PC-9 (cell line): ENCODE results near the gene ZC3H15. TPM values are rescaled to one million over a fixed set of nuclear protein-coding genes. Genes with fewer than 3 reads are reported as not detected.
"Not testable (repeated sequence)": the region's sequence is repeated elsewhere in the genome, so short reads cannot be mapped to it uniquely, and the experiment has no call there.

Experiments used
- Bru-seq: library from RNA; stranded (reverse); fragments of 400-500 nt; gene quantifications from one replicate; lab custom pipeline; 2021; lab: Mats Ljungman, UMichigan
- BruChase-seq, 2 experiments: library from RNA; stranded (reverse); fragments of 400-500 nt; gene quantifications; one replicate each; lab custom pipeline; 2021; lab: Mats Ljungman, UMichigan
- BruUV-seq: library from RNA; stranded (reverse); fragments of 400-500 nt; replicated peaks from 2 replicates; lab custom pipeline; 2021; lab: Mats Ljungman, UMichigan
- CTCF ChIA-PET: fragments of 300-600 bp; sonication (Branson Sonifier 250); formaldehyde crosslinking; loops from one replicate; lab custom pipeline; 2022; ENCODE audit warnings: antibody characterized with exemption; lab: Charles Lee
- POLR2A ChIA-PET: fragments of 300-600 bp; sonication (Branson Sonifier 250); formaldehyde crosslinking; loops from one replicate; lab custom pipeline; 2022; ENCODE audit warnings: antibody characterized with exemption; ENCODE audit not compliant: unreplicated experiment; lab: Charles Lee
- DNase-seq, 2 experiments: peaks; one replicate each; pipeline versions ENCODE4 v3.0.0 to v3.0.0-alpha.2; 2015 to 2022; ENCODE audit warnings: mixed read lengths in 1 of 2
- H2AFZ ChIP-seq: fragments of 200-600 bp; sonication (generic); 2 replicates; pipeline ENCODE4 v1.8.1; 2017; ENCODE audit warnings: antibody characterized with exemption
- H3F3A ChIP-seq: fragments of 200-600 bp; sonication (generic); 2 replicates; pipeline ENCODE4 v1.8.1; 2017; ENCODE audit warnings: antibody characterized with exemption, mild to moderate bottlenecking, low read depth; ENCODE audit not compliant: insufficient read depth
- H3K27ac ChIP-seq: fragments of 200-600 bp; sonication (generic); 2 replicates; pipeline ENCODE4 v1.6.1; 2016; ENCODE audit warnings: mixed run types
- H3K27me3 ChIP-seq: fragments of 200-600 bp; sonication (generic); 2 replicates; pipeline ENCODE4 v1.6.1; 2016; ENCODE audit warnings: low read depth, mixed run types; ENCODE audit not compliant: insufficient read depth
- H3K36me3 ChIP-seq: fragments of 200-600 bp; sonication (generic); 2 replicates; pipeline ENCODE4 v1.6.1; 2016; ENCODE audit warnings: low read depth, mixed run types
- H3K4me1 ChIP-seq: fragments of 200-600 bp; sonication (generic); replicated peaks from 2 replicates; pipeline ENCODE4 v1.6.1; 2016; ENCODE audit warnings: mixed run types; ENCODE audit not compliant: insufficient read depth
- H3K4me2 ChIP-seq: fragments of 200-600 bp; sonication (generic); 2 replicates; pipeline ENCODE4 v1.6.1; 2017; ENCODE audit warnings: mixed run types
- H3K4me3 ChIP-seq: fragments of 200-600 bp; sonication (generic); 2 replicates; pipeline ENCODE4 v1.6.1; 2016; ENCODE audit warnings: mixed run types
- H3K79me2 ChIP-seq: fragments of 200-600 bp; sonication (generic); 2 replicates; pipeline ENCODE4 v1.6.1; 2017; ENCODE audit warnings: low read depth, mixed run types
- H3K9me2 ChIP-seq: fragments of 200-600 bp; sonication (generic); 2 replicates; pipeline ENCODE4 v1.8.1; 2017; ENCODE audit warnings: mild to moderate bottlenecking; ENCODE audit not compliant: insufficient read depth
- H3K9me3 ChIP-seq: fragments of 200-600 bp; sonication (generic); 2 replicates; pipeline ENCODE4 v1.8.1; 2016; ENCODE audit warnings: low read depth; ENCODE audit not compliant: insufficient read depth
- H4K20me1 ChIP-seq: fragments of 200-600 bp; sonication (generic); 2 replicates; pipeline ENCODE4 v1.8.1; 2017; ENCODE audit not compliant: insufficient read depth
- EZH2 ChIP-seq: fragments of 200-600 bp; sonication (generic); IDR thresholded peaks from 2 replicates; pipeline ENCODE4 v1.8.0; 2017; ENCODE audit warnings: antibody characterized with exemption, low read depth
- intact Hi-C: fragments of 100-400 bp; cut with micrococcal nuclease; formaldehyde crosslinking; loops from one replicate; pipeline ENCODE4 v1.10.0; 2022; ENCODE audit not compliant: unreplicated experiment
- long read RNA-seq: library from polyadenylated mRNA; stranded (forward); transcript quantifications from one replicate; pipeline ENCODE4 v2.0.0, GENCODE V29; 2022
- total RNA-seq: library from RNA; stranded (reverse); gene quantifications from 2 replicates; pipeline ENCODE4 v1.2.3, GENCODE V29; 2021
- TF ChIP-seq, protein P1 (sequence below): fragments of 200-600 bp; sonication (generic); conservative IDR thresholded peaks from 2 replicates; pipeline ENCODE4 v1.6.1; 2017; ENCODE audit warnings: mixed run types, antibody characterized with exemption, mild to moderate bottlenecking, moderate library complexity

The ZC3H15 gene
- total RNA-seq (35.2 and 42.5 TPM in 2 replicates), Bru-seq, nascent RNA (percentile 93 among the genes with signal in this experiment), BruChase-seq, experiment 1, labeled RNA remaining after a 2-hour chase (percentile 88 among the genes with signal in this experiment), BruChase-seq, experiment 2, labeled RNA remaining after a 6-hour chase (percentile 94 among the genes with signal in this experiment)
- long read RNA-seq, transcript ZC3H15-201 (10 exons, 2,138 nt), result major isoform, 68 of 80 reads
- long read RNA-seq, partial matches to known transcripts, result 7 of 80 reads
- long read RNA-seq, other reads (novel, unspliced or antisense), result 5 of 80 reads

DNA sequence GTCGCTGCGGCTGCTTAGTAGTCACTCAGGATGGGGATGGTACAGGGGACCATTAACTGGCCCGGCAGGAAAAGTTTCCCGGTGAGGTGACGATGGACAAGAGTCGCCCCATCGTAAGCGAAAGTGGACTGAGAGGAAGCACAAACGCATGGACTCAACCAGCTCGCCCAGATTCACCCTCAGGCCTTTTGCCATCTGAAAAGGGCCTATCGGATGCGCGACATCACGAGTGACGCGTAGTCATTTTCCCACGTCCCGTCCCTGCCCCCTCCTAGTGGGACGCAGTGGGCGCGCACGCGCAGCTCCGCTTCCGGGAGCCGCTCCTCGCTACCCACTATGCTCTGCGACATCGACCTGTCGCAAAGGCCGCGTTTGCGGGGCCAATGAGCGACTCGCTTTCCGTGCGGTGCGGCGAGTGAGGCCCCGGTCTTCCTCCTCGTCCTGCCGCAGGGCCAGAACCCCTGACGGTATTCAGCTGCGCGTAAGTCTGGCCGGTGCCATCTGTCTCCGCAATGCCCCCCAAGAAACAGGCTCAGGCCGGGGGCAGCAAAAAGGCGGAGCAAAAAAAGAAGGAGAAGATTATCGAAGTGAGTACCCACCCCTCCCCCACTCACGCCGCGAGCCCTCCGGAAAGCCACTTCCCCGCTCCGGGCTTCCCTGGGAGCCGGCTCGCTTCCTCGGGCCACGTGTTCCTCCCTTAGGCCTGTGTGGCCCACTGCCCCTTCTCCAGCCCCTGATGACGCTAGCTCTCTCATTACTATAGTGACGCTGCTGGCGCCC is at the start of gene ZC3H15:
TSS of gene ZC3H15 (plus strand) at position 390 of the 780 bp plus-strand sequence. CDS start at position 513, 123 bp downstream.
- DNase-seq, result peak; percentile 85 to 89
- H3K9me2 ChIP-seq, result no peaks in the 10 kb centered on the region
- TF ChIP-seq EZH2, result no peak
- peaks cover 67% of the 10 kb centered on the region for H3K79me2 ChIP-seq
- H3F3A ChIP-seq, result no peaks in the 10 kb centered on the region
- peaks cover 32% of the 10 kb centered on the region for H3K4me1 ChIP-seq
- H2AFZ ChIP-seq, result peak within 1 kb of the TSS; percentile 88
- peak within 1 kb of the TSS; percentile 82 for H3K27ac ChIP-seq
- peak within 1 kb of the TSS; percentile 96 for H3K4me3 ChIP-seq
- H3K27me3 ChIP-seq, result no peaks in the 10 kb centered on the region
- ChIA-PET CTCF (no interaction called here), POLR2A (interaction anchor here (0.6 kb wide), 1 partner anchor 59 kb away, joined by 5 read pairs; no protein-coding TSS in a partner anchor)
- H3K4me2 ChIP-seq, result peak within 1 kb of the TSS; percentile 87
- no TSS peak for BruUV-seq
- H3K9me3 ChIP-seq, result no peaks in the 10 kb centered on the region
- intact Hi-C loops, result loop anchor here (5.0 kb wide), 1 partner anchor 286 kb away; no protein-coding TSS in a partner anchor
- H4K20me1 ChIP-seq, result peaks cover 37% of the 10 kb centered on the region
- no peaks in the 10 kb centered on the region for H3K36me3 ChIP-seq

DNA sequence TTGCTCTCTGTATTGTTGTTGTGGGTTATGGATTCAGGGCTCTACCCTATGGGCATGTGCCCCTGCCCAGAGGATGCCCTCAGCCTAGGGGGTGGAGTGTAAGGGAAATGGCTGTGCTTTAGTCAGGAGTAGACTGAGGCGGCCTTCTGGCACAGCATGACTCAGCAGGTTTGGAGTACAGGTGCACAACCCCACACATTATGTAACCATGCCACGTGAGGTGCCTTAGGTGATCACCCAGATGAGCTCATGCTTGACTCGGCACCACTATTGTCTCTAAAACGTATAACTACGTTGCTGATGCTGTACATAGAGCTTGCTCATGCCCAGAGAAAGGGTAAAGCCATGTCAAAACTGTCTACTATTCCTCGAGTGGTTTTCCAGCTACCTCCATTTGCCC is 48.3 kb upstream of the ZC3H15 start:
- ChIA-PET POLR2A (no interaction called here), CTCF (no interaction called here)
- Histone ChIP-seq H3K4me1 (no peaks in the 10 kb centered on the region), H2AFZ (no peak overlapping the region), H4K20me1 (no peaks in the 10 kb centered on the region), H3K27me3 (no peaks in the 10 kb centered on the region), H3K4me3 (no peak overlapping the region), H3K9me3 (no peaks in the 10 kb centered on the region), H3K4me2 (no peak overlapping the region), H3F3A (no peaks in the 10 kb centered on the region), H3K9me2 (no peaks in the 10 kb centered on the region), H3K27ac (no peak overlapping the region), H3K36me3 (no peaks in the 10 kb centered on the region), H3K79me2 (no peaks in the 10 kb centered on the region)
- DNase-seq, result no peak
- no TSS peak for BruUV-seq
- intact Hi-C loops, result no loop called here
- TF ChIP-seq EZH2, result no peak
- TF ChIP-seq, protein P1, sequence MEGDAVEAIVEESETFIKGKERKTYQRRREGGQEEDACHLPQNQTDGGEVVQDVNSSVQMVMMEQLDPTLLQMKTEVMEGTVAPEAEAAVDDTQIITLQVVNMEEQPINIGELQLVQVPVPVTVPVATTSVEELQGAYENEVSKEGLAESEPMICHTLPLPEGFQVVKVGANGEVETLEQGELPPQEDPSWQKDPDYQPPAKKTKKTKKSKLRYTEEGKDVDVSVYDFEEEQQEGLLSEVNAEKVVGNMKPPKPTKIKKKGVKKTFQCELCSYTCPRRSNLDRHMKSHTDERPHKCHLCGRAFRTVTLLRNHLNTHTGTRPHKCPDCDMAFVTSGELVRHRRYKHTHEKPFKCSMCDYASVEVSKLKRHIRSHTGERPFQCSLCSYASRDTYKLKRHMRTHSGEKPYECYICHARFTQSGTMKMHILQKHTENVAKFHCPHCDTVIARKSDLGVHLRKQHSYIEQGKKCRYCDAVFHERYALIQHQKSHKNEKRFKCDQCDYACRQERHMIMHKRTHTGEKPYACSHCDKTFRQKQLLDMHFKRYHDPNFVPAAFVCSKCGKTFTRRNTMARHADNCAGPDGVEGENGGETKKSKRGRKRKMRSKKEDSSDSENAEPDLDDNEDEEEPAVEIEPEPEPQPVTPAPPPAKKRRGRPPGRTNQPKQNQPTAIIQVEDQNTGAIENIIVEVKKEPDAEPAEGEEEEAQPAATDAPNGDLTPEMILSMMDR, result no peak

DNA sequence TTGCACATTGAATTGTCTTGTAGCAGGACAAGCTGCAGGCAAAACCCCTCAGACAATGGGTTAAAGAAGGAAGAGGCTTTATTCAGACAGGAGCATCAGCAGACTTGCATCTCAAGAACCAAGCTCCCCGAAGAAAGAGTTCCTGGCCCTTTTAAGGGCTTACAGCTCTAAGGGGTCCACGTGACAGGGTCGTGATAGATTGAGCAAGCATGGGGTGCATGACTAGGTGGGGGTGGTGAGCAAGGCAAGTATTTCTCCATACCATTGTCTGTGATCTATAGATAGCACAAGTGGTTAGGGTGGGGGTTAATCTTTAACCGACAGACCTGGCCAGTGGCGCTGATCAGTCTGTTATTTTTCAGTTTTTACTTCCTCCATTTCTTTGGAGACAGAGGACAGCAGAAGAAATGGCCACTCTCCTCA is 46.4 kb upstream of the ZC3H15 start:
- H3K79me2 ChIP-seq, H3K4me3 ChIP-seq, H3K27ac ChIP-seq, H3K4me1 ChIP-seq, H3F3A ChIP-seq, POLR2A ChIA-PET, intact Hi-C loops, H3K9me3 ChIP-seq, BruUV-seq, H2AFZ ChIP-seq, H3K36me3 ChIP-seq, H3K4me2 ChIP-seq, H4K20me1 ChIP-seq, H3K9me2 ChIP-seq, H3K27me3 ChIP-seq, DNase-seq, CTCF ChIA-PET: not testable (repeated sequence)

DNA sequence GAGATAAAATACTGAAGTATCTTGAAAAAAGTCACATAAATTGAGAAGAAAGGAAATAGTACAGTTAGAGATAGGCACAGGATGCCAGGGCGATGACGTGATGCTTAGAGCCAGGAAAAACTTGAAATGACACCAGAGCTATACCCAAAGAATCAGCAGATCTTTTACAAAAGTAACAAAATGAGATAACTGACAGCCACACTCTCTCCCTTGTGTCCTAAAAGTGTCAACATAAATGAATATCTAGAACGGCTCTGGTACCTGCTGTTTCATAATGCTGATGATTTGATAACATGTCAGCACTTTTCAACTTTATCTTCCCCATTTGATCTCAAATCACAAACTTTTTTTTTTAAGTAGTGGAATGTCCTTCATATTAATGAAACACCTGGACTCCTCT is 45.6 kb upstream of the ZC3H15 start:
- POLR2A ChIA-PET, result no interaction called here
- no peak for DNase-seq
- H2AFZ ChIP-seq, result no peak overlapping the region
- intact Hi-C loops, result no loop called here
- H3K9me2 ChIP-seq, result no peaks in the 10 kb centered on the region
- no peak overlapping the region for H3K4me2 ChIP-seq
- no peak overlapping the region for H3K4me3 ChIP-seq
- H3K27ac ChIP-seq, result no peak overlapping the region
- H3K79me2 ChIP-seq, result no peaks in the 10 kb centered on the region
- no peaks in the 10 kb centered on the region for H3K36me3 ChIP-seq
- CTCF ChIA-PET, result no interaction called here
- no peaks in the 10 kb centered on the region for H3K27me3 ChIP-seq
- no peaks in the 10 kb centered on the region for H3K4me1 ChIP-seq
- no TSS peak for BruUV-seq
- no peaks in the 10 kb centered on the region for H3K9me3 ChIP-seq
- no peak for TF ChIP-seq EZH2
- TF ChIP-seq, protein P1, result no peak
- H3F3A ChIP-seq, result no peaks in the 10 kb centered on the region
- H4K20me1 ChIP-seq, result no peaks in the 10 kb centered on the region
